Measurements from ENCODE around the gene USP4. TPM values are rescaled to one million over a fixed set of nuclear protein-coding genes. Genes with fewer than 3 reads are reported as not detected.

USP4 gene
- total and polyA plus RNA-seq, 2 of the 13 experiments (the other 11 are each of a cell fraction or from before 2014, with no cell fraction given), result 9.2 to 20.8 TPM

- TF ChIP-seq, protein P1, sequence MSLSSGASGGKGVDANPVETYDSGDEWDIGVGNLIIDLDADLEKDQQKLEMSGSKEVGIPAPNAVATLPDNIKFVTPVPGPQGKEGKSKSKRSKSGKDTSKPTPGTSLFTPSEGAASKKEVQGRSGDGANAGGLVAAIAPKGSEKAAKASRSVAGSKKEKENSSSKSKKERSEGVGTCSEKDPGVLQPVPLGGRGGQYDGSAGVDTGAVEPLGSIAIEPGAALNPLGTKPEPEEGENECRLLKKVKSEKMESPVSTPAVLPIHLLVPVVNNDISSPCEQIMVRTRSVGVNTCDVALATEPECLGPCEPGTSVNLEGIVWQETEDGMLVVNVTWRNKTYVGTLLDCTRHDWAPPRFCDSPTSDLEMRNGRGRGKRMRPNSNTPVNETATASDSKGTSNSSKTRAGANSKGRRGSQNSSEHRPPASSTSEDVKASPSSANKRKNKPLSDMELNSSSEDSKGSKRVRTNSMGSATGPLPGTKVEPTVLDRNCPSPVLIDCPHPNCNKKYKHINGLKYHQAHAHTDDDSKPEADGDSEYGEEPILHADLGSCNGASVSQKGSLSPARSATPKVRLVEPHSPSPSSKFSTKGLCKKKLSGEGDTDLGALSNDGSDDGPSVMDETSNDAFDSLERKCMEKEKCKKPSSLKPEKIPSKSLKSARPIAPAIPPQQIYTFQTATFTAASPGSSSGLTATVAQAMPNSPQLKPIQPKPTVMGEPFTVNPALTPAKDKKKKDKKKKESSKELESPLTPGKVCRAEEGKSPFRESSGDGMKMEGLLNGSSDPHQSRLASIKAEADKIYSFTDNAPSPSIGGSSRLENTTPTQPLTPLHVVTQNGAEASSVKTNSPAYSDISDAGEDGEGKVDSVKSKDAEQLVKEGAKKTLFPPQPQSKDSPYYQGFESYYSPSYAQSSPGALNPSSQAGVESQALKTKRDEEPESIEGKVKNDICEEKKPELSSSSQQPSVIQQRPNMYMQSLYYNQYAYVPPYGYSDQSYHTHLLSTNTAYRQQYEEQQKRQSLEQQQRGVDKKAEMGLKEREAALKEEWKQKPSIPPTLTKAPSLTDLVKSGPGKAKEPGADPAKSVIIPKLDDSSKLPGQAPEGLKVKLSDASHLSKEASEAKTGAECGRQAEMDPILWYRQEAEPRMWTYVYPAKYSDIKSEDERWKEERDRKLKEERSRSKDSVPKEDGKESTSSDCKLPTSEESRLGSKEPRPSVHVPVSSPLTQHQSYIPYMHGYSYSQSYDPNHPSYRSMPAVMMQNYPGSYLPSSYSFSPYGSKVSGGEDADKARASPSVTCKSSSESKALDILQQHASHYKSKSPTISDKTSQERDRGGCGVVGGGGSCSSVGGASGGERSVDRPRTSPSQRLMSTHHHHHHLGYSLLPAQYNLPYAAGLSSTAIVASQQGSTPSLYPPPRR (CRISPR knock-in tag; IDR thresholded peaks at IDR 0.05; ENCODE audit: borderline replicate concordance), result no peak
- TF ChIP-seq ZBTB3 (CRISPR knock-in tag; IDR thresholded peaks at IDR 0.05; ENCODE audit: borderline replicate concordance, low read depth) (no peak), ZNF674 (CRISPR knock-in tag; IDR thresholded peaks at IDR 0.05; ENCODE audit: low read depth) (no peak), MLX (CRISPR knock-in tag; IDR thresholded peaks at IDR 0.05) (no peak), ATRX (CRISPR knock-in tag; IDR thresholded peaks at IDR 0.05; ENCODE audit: borderline replicate concordance) (no peak), ZKSCAN1 (IDR thresholded peaks at IDR 0.05; ENCODE audit: low read length) (no peak), SOX5 (CRISPR knock-in tag; IDR thresholded peaks at IDR 0.05; ENCODE audit: borderline replicate concordance) (peak; percentile 59; the same call in 1 of the 2 replicates), MIXL1 (CRISPR knock-in tag; IDR thresholded peaks at IDR 0.05) (no peak), PAXIP1 (CRISPR knock-in tag; conservative IDR thresholded peaks at IDR 0.05) (0 out of 2 replicates have a peak, but pooled peaks have one; percentile 21), MAFF (IDR thresholded peaks at IDR 0.05; ENCODE audit: low read depth, low read length) (no peak), TEAD3 (CRISPR knock-in tag; optimal IDR thresholded peaks at IDR 0.05; ENCODE audit: borderline replicate concordance) (peak; percentile 59), TBX3 (IDR thresholded peaks at IDR 0.05; ENCODE audit: borderline replicate concordance) (0 out of 2 replicates have a peak, but pooled peaks have one; percentile 12), RBAK (CRISPR knock-in tag; IDR thresholded peaks at IDR 0.05) (no peak), SPEN (CRISPR knock-in tag; IDR thresholded peaks at IDR 0.05; ENCODE audit: low read depth) (no peak)
Measured at GRCh38 chr3:49298511-49298910, 41.3 kb downstream of the USP4 start (continued).

Measured in HepG2 (cell line).